ENCODE measurements around the gene DOHH. TPM values are rescaled to one million over a fixed set of nuclear protein-coding genes. Genes with fewer than 3 reads are reported as not detected.
A peak's percentile ranks its signal among the peaks of the same experiment; 100 is the strongest.

DOHH gene
- total RNA-seq, 1 donor from 2014 or later, result 14.5 TPM

DNA sequence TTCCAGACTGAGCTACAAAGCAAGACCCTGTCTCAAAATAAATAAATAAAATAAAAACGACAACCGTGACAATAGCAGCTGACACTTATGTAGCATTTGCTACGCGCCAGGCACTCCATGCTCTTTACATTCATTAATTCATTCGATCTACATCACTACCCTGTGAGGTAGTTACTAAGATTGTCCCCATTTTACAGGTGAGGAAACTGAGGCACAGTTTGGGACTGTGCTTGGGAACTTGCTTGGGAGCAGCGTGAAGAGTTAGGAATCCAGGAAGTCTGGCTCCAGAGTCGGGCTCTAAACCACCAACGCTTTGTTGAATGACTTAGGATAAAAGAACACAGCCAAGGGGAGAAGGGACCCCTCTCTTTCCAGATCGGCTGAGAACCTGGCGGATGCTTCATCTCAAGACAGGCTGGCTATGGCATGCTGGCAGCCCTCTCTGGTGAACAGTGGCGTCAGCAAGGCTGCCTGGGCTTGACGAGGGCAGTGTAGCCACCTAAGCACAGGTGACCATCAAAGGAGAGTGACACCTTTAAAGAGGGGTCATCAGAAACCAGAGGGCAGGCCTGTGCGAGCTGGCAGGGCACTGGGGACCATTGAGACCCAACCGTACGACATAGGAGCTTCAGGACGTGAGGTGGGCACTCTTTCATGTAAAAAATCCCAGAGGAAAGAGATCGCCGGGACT, 591 bp downstream of the DOHH start:
- no peak for FAIRE-seq

DNA sequence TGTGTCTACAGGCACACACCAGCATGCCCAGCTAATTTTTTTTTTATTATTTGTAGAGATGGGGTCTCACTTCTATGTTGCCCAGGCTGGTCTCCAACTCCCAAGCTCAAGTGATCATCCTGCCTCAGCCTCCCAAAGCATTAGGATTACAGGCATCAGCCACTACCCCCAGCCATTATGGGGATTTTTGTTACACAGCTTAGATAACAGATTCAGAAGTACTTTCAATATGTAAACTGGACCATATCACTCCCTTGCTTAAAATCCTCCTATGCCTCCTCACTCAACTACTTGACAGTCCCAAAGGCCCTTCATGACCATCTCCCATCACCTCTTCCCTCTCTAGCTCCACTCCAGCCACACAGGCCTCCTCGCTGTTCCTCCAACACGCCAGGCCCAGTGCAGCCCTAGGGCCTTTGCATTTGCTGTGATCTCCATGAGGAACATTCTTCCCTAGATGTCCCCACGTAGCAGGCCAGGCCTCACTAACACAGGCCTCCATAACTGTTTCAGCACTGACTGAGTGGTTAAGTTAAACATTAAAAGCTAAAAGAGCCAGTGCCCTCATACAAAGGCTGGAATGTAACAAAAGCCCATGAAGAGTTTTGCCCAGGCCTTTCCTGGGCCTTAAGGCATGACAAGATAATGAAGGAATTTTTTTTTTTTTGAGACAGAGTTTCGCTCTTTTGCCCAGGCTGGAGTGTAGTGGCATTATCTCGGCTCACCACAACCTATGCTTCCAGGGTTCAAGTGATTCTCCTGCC, 2.5 kb downstream of the DOHH start:
- DNase-seq (ENCODE audit: low read depth) (no peak), FAIRE-seq (no peak)
- Histone ChIP-seq H3K4me3 (ENCODE audit: insufficient read depth, low read depth, low read length) (no peak overlapping the region), H2AFZ (ENCODE audit: low read depth, low read length) (no peak overlapping the region), H4K20me1 (ENCODE audit: insufficient read depth, low read length) (peaks cover 3% of the 10 kb centered on the region), H3K4me2 (ENCODE audit: low read length) (no peak overlapping the region), H3K4me1 (ENCODE audit: insufficient read depth, low read length) (peaks cover 5% of the 10 kb centered on the region), H3K27me3 (ENCODE audit: insufficient read depth, low read length) (no peaks in the 10 kb centered on the region), H3K9ac (ENCODE audit: low read length) (no peak overlapping the region), H3K27ac (ENCODE audit: low read depth, low read length) (no peak overlapping the region), H3K79me2 (ENCODE audit: insufficient read depth, low read length) (peaks cover 38% of the 10 kb centered on the region), H3K36me3 (ENCODE audit: insufficient read depth, low read length) (peaks cover 6% of the 10 kb centered on the region), H3K9me3 (ENCODE audit: insufficient read depth, low read depth, low read length) (no peaks in the 10 kb centered on the region)
- peak overlapping the region; percentile 55 for H3K4me3 Mint-ChIP-seq (ENCODE audit: unreplicated experiment)
- peaks cover 12% of the 10 kb centered on the region for H3K4me1 Mint-ChIP-seq (ENCODE audit: low read depth, unreplicated experiment)
- peaks cover 8% of the 10 kb centered on the region for H3K36me3 Mint-ChIP-seq (ENCODE audit: low read depth, unreplicated experiment)
- TF ChIP-seq, protein P1, sequence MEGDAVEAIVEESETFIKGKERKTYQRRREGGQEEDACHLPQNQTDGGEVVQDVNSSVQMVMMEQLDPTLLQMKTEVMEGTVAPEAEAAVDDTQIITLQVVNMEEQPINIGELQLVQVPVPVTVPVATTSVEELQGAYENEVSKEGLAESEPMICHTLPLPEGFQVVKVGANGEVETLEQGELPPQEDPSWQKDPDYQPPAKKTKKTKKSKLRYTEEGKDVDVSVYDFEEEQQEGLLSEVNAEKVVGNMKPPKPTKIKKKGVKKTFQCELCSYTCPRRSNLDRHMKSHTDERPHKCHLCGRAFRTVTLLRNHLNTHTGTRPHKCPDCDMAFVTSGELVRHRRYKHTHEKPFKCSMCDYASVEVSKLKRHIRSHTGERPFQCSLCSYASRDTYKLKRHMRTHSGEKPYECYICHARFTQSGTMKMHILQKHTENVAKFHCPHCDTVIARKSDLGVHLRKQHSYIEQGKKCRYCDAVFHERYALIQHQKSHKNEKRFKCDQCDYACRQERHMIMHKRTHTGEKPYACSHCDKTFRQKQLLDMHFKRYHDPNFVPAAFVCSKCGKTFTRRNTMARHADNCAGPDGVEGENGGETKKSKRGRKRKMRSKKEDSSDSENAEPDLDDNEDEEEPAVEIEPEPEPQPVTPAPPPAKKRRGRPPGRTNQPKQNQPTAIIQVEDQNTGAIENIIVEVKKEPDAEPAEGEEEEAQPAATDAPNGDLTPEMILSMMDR (IDR thresholded peaks at IDR 0.05; ENCODE audit: insufficient read depth, low read depth, low read length), result no peak
- no peak for TF ChIP-seq EZH2 (IDR thresholded peaks at IDR 0.05; ENCODE audit: insufficient read depth, low read length)
- peaks cover 2% of the 10 kb centered on the region for H3K9me3 Mint-ChIP-seq (ENCODE audit: unreplicated experiment)
- no peaks in the 10 kb centered on the region for H3K27me3 Mint-ChIP-seq (ENCODE audit: low read depth, unreplicated experiment)
- H3K27ac Mint-ChIP-seq (ENCODE audit: unreplicated experiment), result peak overlapping the region; percentile 51

More for the DNA sequence above, 591 bp downstream of the DOHH start:
- Histone ChIP-seq H3K4me2 (ENCODE audit: low read length) (peak overlapping the region; percentile 97), H3K4me3 (ENCODE audit: insufficient read depth, low read depth, low read length) (peak overlapping the region; percentile 94), H3K36me3 (ENCODE audit: insufficient read depth, low read length) (no peaks in the 10 kb centered on the region), H3K9me3 (ENCODE audit: insufficient read depth, low read depth, low read length) (no peaks in the 10 kb centered on the region), H4K20me1 (ENCODE audit: insufficient read depth, low read length) (peaks cover 3% of the 10 kb centered on the region), H3K9ac (ENCODE audit: low read length) (peak overlapping the region; percentile 98), H2AFZ (ENCODE audit: low read depth, low read length) (peak overlapping the region; percentile 100), H3K79me2 (ENCODE audit: insufficient read depth, low read length) (peaks cover 38% of the 10 kb centered on the region), H3K4me1 (ENCODE audit: insufficient read depth, low read length) (peaks cover 5% of the 10 kb centered on the region), H3K27ac (ENCODE audit: low read depth, low read length) (peak overlapping the region; percentile 98), H3K27me3 (ENCODE audit: insufficient read depth, low read length) (no peaks in the 10 kb centered on the region)
- DNase-seq (ENCODE audit: low read depth), result no peak
- Mint-ChIP-seq H3K4me3 (ENCODE audit: unreplicated experiment) (peak overlapping the region; percentile 94), H3K27me3 (ENCODE audit: low read depth, unreplicated experiment) (no peaks in the 10 kb centered on the region), H3K36me3 (ENCODE audit: low read depth, unreplicated experiment) (peaks cover 4% of the 10 kb centered on the region), H3K27ac (ENCODE audit: unreplicated experiment) (peak overlapping the region; percentile 87), H3K4me1 (ENCODE audit: low read depth, unreplicated experiment) (peaks cover 12% of the 10 kb centered on the region), H3K9me3 (ENCODE audit: unreplicated experiment) (peaks cover 2% of the 10 kb centered on the region)
- TF ChIP-seq, protein P1 (IDR thresholded peaks at IDR 0.05; ENCODE audit: insufficient read depth, low read depth, low read length), result no peak
- TF ChIP-seq EZH2 (IDR thresholded peaks at IDR 0.05; ENCODE audit: insufficient read depth, low read length), result no peak
